ENCODE measurements around the gene ENDOU.

Gene ENDOU

GRCh38 chr12:47725091-47725772 lies at the start of gene ENDOU:
Gene ENDOU, minus strand, starts transcription at chr12:47725490. Its CDS starts 77 bp downstream, at chr12:47725413.
- DNase-seq, result no peak

GRCh38 chr12:47774663-47775062 lies 49.4 kb upstream of the ENDOU start:
- no peak for DNase-seq

- DNase-seq, result no peak
Measured at GRCh38 chr12:47773858-47774580, 48.7 kb upstream of the ENDOU start.

GRCh38 chr12:47773062-47773857 lies 48.0 kb upstream of the ENDOU start, which contains the start of gene SLC48A1:
Gene SLC48A1, plus strand, starts transcription at chr12:47773238. Its CDS starts 67 bp downstream, at chr12:47773305.
- no peak for DNase-seq

GRCh38 chr12:47772738-47773061 lies 47.4 kb upstream of the ENDOU start:
- DNase-seq, result no peak

- no peak for DNase-seq
Measured at GRCh38 chr12:47772094-47772660, 46.9 kb upstream of the ENDOU start.

GRCh38 chr12:47771304-47771703 lies 46.0 kb upstream of the ENDOU start:
- DNase-seq, result no peak

GRCh38 chr12:47770086-47770726 lies 44.9 kb upstream of the ENDOU start:
- no peak for DNase-seq

- no peak for DNase-seq
Measured at GRCh38 chr12:47769234-47770085, 44.2 kb upstream of the ENDOU start.

GRCh38 chr12:47768323-47768811 lies 43.1 kb upstream of the ENDOU start:
- DNase-seq, result no peak

- DNase-seq, result peak; percentile 40
Measured at GRCh38 chr12:47767216-47767724, 42.0 kb upstream of the ENDOU start.

- no peak for DNase-seq
Measured at GRCh38 chr12:47766502-47767215, 41.4 kb upstream of the ENDOU start.

GRCh38 chr12:47763481-47764346 lies 38.4 kb upstream of the ENDOU start:
- DNase-seq, result no peak

- DNase-seq, result no peak
Measured at GRCh38 chr12:47762850-47763465, 37.7 kb upstream of the ENDOU start.

- peak; percentile 28 for DNase-seq
Measured at GRCh38 chr12:47758834-47759690, 33.8 kb upstream of the ENDOU start, which contains the start of gene RAPGEF3. Gene RAPGEF3, minus strand, starts transcription at chr12:47758880. Its CDS starts 324 bp downstream, at chr12:47758556.

GRCh38 chr12:47758584-47758833 lies 33.2 kb upstream of the ENDOU start:
- no peak for DNase-seq

GRCh38 chr12:47757840-47758583 lies 32.7 kb upstream of the ENDOU start:
- no peak for DNase-seq

Measured in NCI-H1694 (cell line).